Prostate gland (tissue), 2 donors: Measurements from ENCODE around the gene YJU2.

Experiments
- CTCF ChIP-seq, 4 experiments: fragments of 200-600 bp in 2 of 4; fragments of 450-650 bp in 2 of 4; sonication (generic) in 2 of 4; IDR thresholded peaks; 1 replicate in 3 of 4; 2 replicates in 1 of 4; pipeline ENCODE4 v1.5.1; 2016 to 2019; ENCODE audit warnings: antibody characterized with exemption in 4 of 4, mild to moderate bottlenecking in 2 of 4, moderate library complexity in 2 of 4
- POLR2AphosphoS5 ChIP-seq: sonication (generic); formaldehyde crosslinking; IDR thresholded peaks from one replicate; pipeline ENCODE4 v1.6.1; 2017; ENCODE audit warnings: antibody characterized with exemption

- TF ChIP-seq CTCF (IDR thresholded peaks at IDR 0.05) = no peak
- no peak for TF ChIP-seq POLR2AphosphoS5
These were observed 10.1 kb downstream of the YJU2 start for GRCh38 chr19:4257025-4257424.
